H9 (cell line): ENCODE measurements around the gene LLGL2. TPM values are rescaled to one million over a fixed set of nuclear protein-coding genes. Genes with fewer than 3 reads are reported as not detected.
A peak's percentile ranks its signal among the peaks of the same experiment; 100 is the strongest.

Experiments used
- DNase-seq: peaks from one replicate; pipeline ENCODE4 v3.0.0-alpha.2; 2017
- H2AFZ ChIP-seq: one replicate; pipeline ENCODE4 v1.6.1; 2013; ENCODE audit warnings: mild to moderate bottlenecking, low read length, control low read depth, moderate library complexity
- H2AK5ac ChIP-seq: 2 replicates; pipeline ENCODE4 v1.6.1; 2013; ENCODE audit warnings: low read length, control low read depth, mixed read lengths; ENCODE audit not compliant: insufficient read length
- H2BK120ac ChIP-seq: one replicate; pipeline ENCODE4 v1.6.1; 2013; ENCODE audit warnings: low read depth, mild to moderate bottlenecking, low read length, control low read depth, inconsistent platforms; ENCODE audit not compliant: poor library complexity, severe bottlenecking
- H2BK12ac ChIP-seq: 2 replicates; pipeline ENCODE4 v1.6.1; 2013; ENCODE audit warnings: low read length, control low read depth, mixed read lengths, low read depth; ENCODE audit not compliant: insufficient read length
- H2BK15ac ChIP-seq: 2 replicates; pipeline ENCODE4 v1.6.1; 2013; ENCODE audit warnings: low read depth, low read length, control low read depth
- H2BK20ac ChIP-seq: one replicate; pipeline ENCODE4 v1.6.1; 2013; ENCODE audit warnings: low read depth, mild to moderate bottlenecking, low read length, control low read depth, inconsistent platforms; ENCODE audit not compliant: poor library complexity, severe bottlenecking
- H2BK5ac ChIP-seq: 2 replicates; pipeline ENCODE4 v1.6.1; 2013; ENCODE audit warnings: low read length, control low read depth, mixed read lengths; ENCODE audit not compliant: insufficient read length
- H3K14ac ChIP-seq: 2 replicates; pipeline ENCODE4 v1.6.1; 2013; ENCODE audit warnings: low read length, control low read depth; ENCODE audit not compliant: insufficient read depth
- H3K18ac ChIP-seq: 2 replicates; pipeline ENCODE4 v1.6.1; 2013; ENCODE audit warnings: low read depth, mild to moderate bottlenecking, mixed read lengths, low read length, control low read depth; ENCODE audit not compliant: insufficient read length
- H3K23ac ChIP-seq: 2 replicates; pipeline ENCODE4 v1.6.1; 2013; ENCODE audit warnings: low read length, control low read depth, mixed read lengths, low read depth; ENCODE audit not compliant: insufficient read length
- H3K23me2 ChIP-seq: 2 replicates; pipeline ENCODE4 v1.6.1; 2013; ENCODE audit warnings: low read depth, mild to moderate bottlenecking, mixed read lengths, low read length, control low read depth; ENCODE audit not compliant: insufficient read length, poor library complexity, severe bottlenecking
- H3K27ac ChIP-seq: 2 replicates; pipeline ENCODE4 v1.5.1; 2013; ENCODE audit warnings: low read length, control low read depth, mixed read lengths, low read depth; ENCODE audit not compliant: insufficient read length
- H3K27me3 ChIP-seq: 2 replicates; pipeline ENCODE4 v1.6.1; 2013; ENCODE audit warnings: low read length, control low read depth, inconsistent platforms; ENCODE audit not compliant: insufficient read depth
- H3K4ac ChIP-seq: 2 replicates; pipeline ENCODE4 v1.6.1; 2013; ENCODE audit warnings: low read depth, mild to moderate bottlenecking, control low read depth, inconsistent platforms, low read length, moderate library complexity
- H3K4me1 ChIP-seq: 2 replicates; pipeline ENCODE4 v1.6.1; 2013; ENCODE audit warnings: low read length, control low read depth, inconsistent platforms; ENCODE audit not compliant: insufficient read depth
- H3K4me2 ChIP-seq: 2 replicates; pipeline ENCODE4 v1.6.1; 2013; ENCODE audit warnings: low read length, control low read depth, mixed read lengths; ENCODE audit not compliant: insufficient read length, insufficient read depth
- H3K56ac ChIP-seq: 2 replicates; pipeline ENCODE4 v1.6.1; 2013; ENCODE audit warnings: low read depth, mild to moderate bottlenecking, mixed read lengths, low read length, control low read depth; ENCODE audit not compliant: insufficient read length
- H3K79me1 ChIP-seq: 2 replicates; pipeline ENCODE4 v1.6.1; 2013; ENCODE audit warnings: low read depth, mild to moderate bottlenecking, moderate library complexity, low read length, control low read depth, inconsistent platforms; ENCODE audit not compliant: insufficient read depth, poor library complexity, severe bottlenecking
- H3K79me2 ChIP-seq: 2 replicates; pipeline ENCODE4 v1.6.1; 2013; ENCODE audit warnings: low read length, control low read depth, inconsistent platforms; ENCODE audit not compliant: insufficient read depth
- H3K9ac ChIP-seq: 2 replicates; pipeline ENCODE4 v1.6.1; 2013; ENCODE audit warnings: low read length, control low read depth, mixed read lengths; ENCODE audit not compliant: insufficient read length; ENCODE audit errors: extremely low read depth
- H3K9me3 ChIP-seq: one replicate; pipeline ENCODE4 v1.6.1; 2013; ENCODE audit warnings: low read depth, low read length, inconsistent platforms; ENCODE audit not compliant: control insufficient read depth
- H3T11ph ChIP-seq: one replicate; pipeline ENCODE4 v1.6.1; 2013; ENCODE audit warnings: mild to moderate bottlenecking, low read length, control low read depth, inconsistent platforms
- H4K20me1 ChIP-seq: one replicate; pipeline ENCODE4 v1.6.1; 2013; ENCODE audit not compliant: control insufficient read depth, insufficient read length, insufficient read depth
- H4K5ac ChIP-seq: 2 replicates; pipeline ENCODE4 v1.6.1; 2013; ENCODE audit warnings: low read depth, mild to moderate bottlenecking, mixed read lengths, low read length, control low read depth; ENCODE audit not compliant: insufficient read length
- H4K8ac ChIP-seq: replicated peaks from 2 replicates; pipeline ENCODE4 v1.6.1; 2013; ENCODE audit warnings: low read length, control low read depth, mixed read lengths, low read depth; ENCODE audit not compliant: insufficient read length
- H4K91ac ChIP-seq: 2 replicates; pipeline ENCODE4 v1.6.1; 2013; ENCODE audit warnings: low read depth, mild to moderate bottlenecking, moderate library complexity, mixed read lengths, low read length, control low read depth; ENCODE audit not compliant: insufficient read length
- H3K27ac Mint-ChIP-seq, 3 experiments: 2 replicates in 2 of 3; 3 replicates in 1 of 3; pipeline ENCODE4 v1.8.0; 2020 to 2021; ENCODE audit warnings: mixed read lengths in 3 of 3, mild to moderate bottlenecking in 1 of 3, moderate library complexity in 1 of 3
- H3K27me3 Mint-ChIP-seq: 2 replicates; pipeline ENCODE4 v1.8.0; 2021; ENCODE audit warnings: low read depth, mild to moderate bottlenecking, moderate library complexity, mixed read lengths
- H3K36me3 Mint-ChIP-seq, 3 experiments: 2 replicates in 2 of 3; 3 replicates in 1 of 3; pipeline ENCODE4 v1.8.0; 2020 to 2021; ENCODE audit warnings: low read depth in 3 of 3, mixed read lengths in 3 of 3; ENCODE audit not compliant: insufficient read depth in 1 of 3
- H3K4me1 Mint-ChIP-seq, 2 experiments: 2 replicates each; pipeline ENCODE4 v1.8.0; 2020; ENCODE audit warnings: mixed read lengths in 2 of 2
- H3K4me3 Mint-ChIP-seq, 2 experiments: 2 replicates in 1 of 2; 3 replicates in 1 of 2; pipeline ENCODE4 v1.8.0; 2020 to 2021; ENCODE audit warnings: mild to moderate bottlenecking in 2 of 2, mixed read lengths in 2 of 2, moderate library complexity in 1 of 2
- H3K9me3 Mint-ChIP-seq, 2 experiments: 2 replicates in 1 of 2; 3 replicates in 1 of 2; pipeline ENCODE4 v1.8.0; 2020; ENCODE audit warnings: mild to moderate bottlenecking in 2 of 2, mixed read lengths in 2 of 2, moderate library complexity in 1 of 2
- WGBS: extraction: QIAGEN DNeasy Blood & Tissue Kit; methylation state at CpG from one replicate; pipeline ENCODE4 v1.1.7; 2013; ENCODE audit warnings: missing lambda C conversion rate, low lambda C conversion rate, mixed read lengths; ENCODE audit not compliant: insufficient read length; ENCODE audit errors: extremely low coverage; 5-methylcytosine and 5-hydroxymethylcytosine counted together
- total RNA-seq: library from RNA; stranded (reverse); gene quantifications from 2 replicates; pipeline ENCODE4 v1.2.1, GENCODE V29; 2021
- TF ChIP-seq, protein P1 (sequence below): fragments of 200-600 bp; sonication (generic); conservative IDR thresholded peaks from 3 replicates; pipeline ENCODE4 v1.8.0; 2021; ENCODE audit warnings: antibody characterized with exemption, mild to moderate bottlenecking

Gene LLGL2
- total RNA-seq, 1 experiment from 2014 or later: 90.4 TPM

DNA sequence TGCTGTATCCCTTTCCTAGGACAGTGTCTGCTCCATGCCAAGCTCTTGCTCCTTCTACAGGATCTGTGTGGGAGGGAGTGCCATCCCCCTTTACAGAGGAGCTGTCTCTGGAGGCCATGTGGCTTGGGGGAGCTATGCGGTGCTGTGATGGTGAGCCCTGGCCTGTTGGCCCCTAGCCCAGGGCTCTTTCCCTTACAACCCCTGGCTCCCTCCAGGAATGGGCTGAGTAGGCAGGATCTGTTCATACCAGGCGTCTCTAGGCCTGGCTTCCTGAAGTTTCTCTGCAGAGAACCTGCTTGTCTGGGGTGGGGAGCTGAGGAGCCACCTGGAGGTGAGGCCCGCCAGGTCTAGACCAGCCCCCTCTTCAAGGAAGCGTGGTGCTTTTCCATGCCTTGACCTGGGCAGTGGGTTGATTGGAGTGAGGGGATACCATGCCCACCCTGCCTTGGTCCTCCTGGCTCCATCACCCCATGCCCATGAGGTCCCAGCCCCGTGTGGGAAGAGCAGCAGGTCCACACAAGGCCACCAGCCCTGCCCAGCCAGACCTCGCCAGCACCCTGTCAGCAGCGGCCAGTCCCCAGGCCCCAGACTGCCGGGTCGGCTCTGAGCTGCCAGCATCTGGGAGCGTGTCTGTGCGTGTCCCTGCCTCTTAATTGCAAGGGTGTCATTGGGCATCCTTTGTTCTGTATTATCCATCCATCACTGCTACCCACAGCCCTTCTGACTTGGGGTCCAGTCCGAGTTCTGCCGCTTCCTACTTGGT, 14.7 kb downstream of the LLGL2 start:
- Histone ChIP-seq H2AFZ (no peak overlapping the region), H4K5ac (no peak overlapping the region), H3K23ac (no peak overlapping the region), H2BK20ac (no peak overlapping the region), H3K4ac (no peak overlapping the region), H2BK5ac (no peak overlapping the region), H3K56ac (no peak overlapping the region), H3K27me3 (no peaks in the 10 kb centered on the region), H3K79me2 (no peaks in the 10 kb centered on the region), H3K4me2 (no peak overlapping the region), H3K79me1 (no peaks in the 10 kb centered on the region), H3K9ac (no peak overlapping the region), H3K18ac (no peak overlapping the region), H4K8ac (no peak overlapping the region), H4K20me1 (no peaks in the 10 kb centered on the region), H3K4me1 (no peaks in the 10 kb centered on the region), H3K14ac (no peak overlapping the region), H3K23me2 (no peaks in the 10 kb centered on the region), H3K9me3 (no peaks in the 10 kb centered on the region), H2BK120ac (no peak overlapping the region), H4K91ac (no peak overlapping the region), H2BK15ac (no peak overlapping the region), H3K27ac (no peak overlapping the region), H2BK12ac (no peak overlapping the region), H3T11ph (no peak overlapping the region), H2AK5ac (no peak overlapping the region)
- Mint-ChIP-seq H3K27me3 (no peaks in the 10 kb centered on the region), H3K9me3 (no peaks in the 10 kb centered on the region), H3K4me3 (no peak overlapping the region), H3K27ac (peak overlapping the region in 1 of 3 experiments; percentile 24; a peak in 1 of 7 replicates), H3K4me1 (peaks cover 16 to 17% of the 10 kb centered on the region in 2 experiments), H3K36me3 (peaks cover 0 to 14% (median 0%) of the 10 kb centered on the region in 3 experiments; a peak in 2 of 7 replicates)
- no peak for DNase-seq
- TF ChIP-seq, protein P1, sequence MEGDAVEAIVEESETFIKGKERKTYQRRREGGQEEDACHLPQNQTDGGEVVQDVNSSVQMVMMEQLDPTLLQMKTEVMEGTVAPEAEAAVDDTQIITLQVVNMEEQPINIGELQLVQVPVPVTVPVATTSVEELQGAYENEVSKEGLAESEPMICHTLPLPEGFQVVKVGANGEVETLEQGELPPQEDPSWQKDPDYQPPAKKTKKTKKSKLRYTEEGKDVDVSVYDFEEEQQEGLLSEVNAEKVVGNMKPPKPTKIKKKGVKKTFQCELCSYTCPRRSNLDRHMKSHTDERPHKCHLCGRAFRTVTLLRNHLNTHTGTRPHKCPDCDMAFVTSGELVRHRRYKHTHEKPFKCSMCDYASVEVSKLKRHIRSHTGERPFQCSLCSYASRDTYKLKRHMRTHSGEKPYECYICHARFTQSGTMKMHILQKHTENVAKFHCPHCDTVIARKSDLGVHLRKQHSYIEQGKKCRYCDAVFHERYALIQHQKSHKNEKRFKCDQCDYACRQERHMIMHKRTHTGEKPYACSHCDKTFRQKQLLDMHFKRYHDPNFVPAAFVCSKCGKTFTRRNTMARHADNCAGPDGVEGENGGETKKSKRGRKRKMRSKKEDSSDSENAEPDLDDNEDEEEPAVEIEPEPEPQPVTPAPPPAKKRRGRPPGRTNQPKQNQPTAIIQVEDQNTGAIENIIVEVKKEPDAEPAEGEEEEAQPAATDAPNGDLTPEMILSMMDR: no peak
- no CpG with 5 or more reads among the region's 13 CpGs for WGBS
